HepG2 (cell line): ENCODE measurements around the gene IFT22. TPM values are rescaled to one million over a fixed set of nuclear protein-coding genes. Genes with fewer than 3 reads are reported as not detected.
A peak's percentile ranks its signal among the peaks of the same experiment; 100 is the strongest.

Experiments
- ATAC-seq: fragments of 200-7000 bp; cut with Tn5 transposase; 3 replicates; pipeline ENCODE4 v1.9.1; 2020; ENCODE audit warnings: mild to moderate bottlenecking, moderate library complexity
- BruUV-seq: library from RNA; stranded (reverse); fragments of 400-500 nt; replicated peaks from 2 replicates; lab custom pipeline; 2021; lab: Mats Ljungman, UMichigan
- CTCF ChIA-PET: fragments of 300-600 bp; formaldehyde crosslinking; extraction: SDS; loops from one replicate; lab custom pipeline; 2021; ENCODE audit warnings: low total read pairs, inconsistent platforms, low intra/inter-chr PET ratio; lab: Yijun Ruan, JAX
- POLR2A ChIA-PET: fragments of 350-600 bp; sonication (Branson Sonifier 250); formaldehyde crosslinking; loops from one replicate; lab custom pipeline; 2020; ENCODE audit warnings: antibody characterized with exemption, inconsistent platforms; lab: Yijun Ruan, JAX
- DNase-seq: peaks from one replicate; pipeline ENCODE4 v3.0.0-alpha.2; 2015; ENCODE audit warnings: low spot score
- FAIRE-seq: peaks from 3 replicates; lab custom pipeline; 2011; peaks lifted over from hg19 to GRCh38; lab: Jason Lieb, UNC
- H2AFZ ChIP-seq: one replicate; pipeline ENCODE4 v1.6.1; 2011; ENCODE audit warnings: low read length, inconsistent platforms
- H3K27ac ChIP-seq: fragments of 300-600 bp; 3 replicates; pipeline ENCODE4 v1.8.0; 2011; ENCODE audit warnings: mixed run types, mild to moderate bottlenecking, mixed read lengths, low read length, inconsistent platforms; ENCODE audit not compliant: insufficient read depth; ENCODE audit errors: extremely low read length
- H3K27me3 ChIP-seq, 2 experiments: fragments of 200-600 bp in 1 of 2; 2 replicates in 1 of 2; 3 replicates in 1 of 2; pipeline versions ENCODE4 v1.6.0 to v1.8.0; 2011; ENCODE audit warnings: low read length in 2 of 2, mild to moderate bottlenecking in 2 of 2, moderate library complexity in 2 of 2, inconsistent platforms in 1 of 2; ENCODE audit not compliant: insufficient read depth in 2 of 2, control insufficient read depth in 1 of 2
- H3K36me3 ChIP-seq, 2 experiments: fragments of 200-600 bp in 1 of 2; replicated peaks in 1 of 2; 2 replicates in 1 of 2; 3 replicates in 1 of 2; pipeline versions ENCODE4 v1.5.1 to v1.8.0; 2011; ENCODE audit warnings: low read length in 2 of 2, inconsistent platforms in 1 of 2; ENCODE audit not compliant: insufficient read depth in 2 of 2, control insufficient read depth in 1 of 2
- H3K4me1 ChIP-seq: 2 replicates; pipeline ENCODE4 v1.5.1; 2012; ENCODE audit warnings: low read length, inconsistent platforms; ENCODE audit not compliant: insufficient read depth
- H3K4me2 ChIP-seq: 2 replicates; pipeline ENCODE4 v1.6.0; 2011; ENCODE audit warnings: low read depth, low read length, inconsistent platforms
- H3K4me3 ChIP-seq, 3 experiments: fragments of 200-600 bp in 1 of 3; sonication (generic), shearing (Covaris generic) in 1 of 3; replicated peaks in 1 of 3; 2 replicates each; pipeline ENCODE4 v1.5.1; 2011 to 2016; ENCODE audit warnings: low read length in 3 of 3, inconsistent platforms in 2 of 3, low read depth in 2 of 3, mild to moderate bottlenecking in 2 of 3, control low read depth in 1 of 3, mixed read lengths in 1 of 3; ENCODE audit not compliant: insufficient read depth in 1 of 3
- H3K79me2 ChIP-seq: one replicate; pipeline ENCODE4 v1.6.1; 2011; ENCODE audit warnings: low read length, inconsistent platforms; ENCODE audit not compliant: insufficient read depth
- H3K9ac ChIP-seq: 2 replicates; pipeline ENCODE4 v1.6.0; 2011; ENCODE audit warnings: mild to moderate bottlenecking, low read depth, low read length, inconsistent platforms; ENCODE audit not compliant: insufficient read depth
- H3K9me3 ChIP-seq: 2 replicates; pipeline ENCODE4 v1.5.1; 2012; ENCODE audit warnings: mild to moderate bottlenecking, low read length
- H4K20me1 ChIP-seq: 2 replicates; pipeline ENCODE4 v1.6.0; 2011; ENCODE audit warnings: inconsistent platforms, mild to moderate bottlenecking, low read length, moderate library complexity; ENCODE audit not compliant: insufficient read depth
- BORCS8-MEF2B ChIP-seq: sonication (generic); formaldehyde crosslinking; IDR thresholded peaks from 2 replicates; pipeline ENCODE4 v1.8.0; 2022; ENCODE audit warnings: mild to moderate bottlenecking, missing genetic modification reagents
- CC2D1A ChIP-seq: sonication (generic); formaldehyde crosslinking; IDR thresholded peaks from 2 replicates; pipeline ENCODE4 v1.8.1; 2023; ENCODE audit warnings: mild to moderate bottlenecking, missing genetic modification reagents
- HNRNPUL1 ChIP-seq: fragments of 200-400 bp; formaldehyde crosslinking; IDR thresholded peaks from 2 replicates; pipeline ENCODE4 v1.6.1; 2017; ENCODE audit warnings: low read depth, mild to moderate bottlenecking, low read length, moderate library complexity
- LBX2 ChIP-seq: sonication (generic); formaldehyde crosslinking; IDR thresholded peaks from 2 replicates; pipeline ENCODE4 v1.5.0; 2020; ENCODE audit warnings: missing genetic modification reagents, mild to moderate bottlenecking, borderline replicate concordance
- NFYB ChIP-seq: sonication (generic); formaldehyde crosslinking; IDR thresholded peaks from 2 replicates; pipeline ENCODE4 v1.4.0; 2020; ENCODE audit warnings: missing genetic modification reagents
- SKI ChIP-seq: fragments of 450-650 bp; IDR thresholded peaks from one replicate; pipeline ENCODE4 v1.6.1; 2018; ENCODE audit warnings: mild to moderate bottlenecking; ENCODE audit not compliant: partially characterized antibody
- TP53 ChIP-seq: sonication (generic); formaldehyde crosslinking; conservative IDR thresholded peaks from 2 replicates; pipeline ENCODE4 v1.4.0; 2020; ENCODE audit warnings: missing genetic modification reagents
- TRIM24 ChIP-seq: sonication (generic); formaldehyde crosslinking; IDR thresholded peaks from 2 replicates; pipeline ENCODE4 v1.8.0; 2022; ENCODE audit warnings: mild to moderate bottlenecking, missing genetic modification reagents
- ZKSCAN8 ChIP-seq: IDR thresholded peaks from 2 replicates; pipeline ENCODE4 v1.6.1; 2016; ENCODE audit warnings: borderline replicate concordance, missing genetic modification reagents, missing compliant biosample characterization
- ZNF10 ChIP-seq: sonication (generic); formaldehyde crosslinking; IDR thresholded peaks from 2 replicates; pipeline ENCODE4 v1.4.0; 2020; ENCODE audit warnings: mild to moderate bottlenecking, low read depth, missing genetic modification reagents, borderline replicate concordance
- ZNF333 ChIP-seq: sonication (generic); formaldehyde crosslinking; IDR thresholded peaks from 2 replicates; pipeline ENCODE4 v1.4.0; 2020; ENCODE audit warnings: mild to moderate bottlenecking, missing genetic modification reagents, borderline replicate concordance
- ZNF564 ChIP-seq: sonication (generic); formaldehyde crosslinking; IDR thresholded peaks from 2 replicates; pipeline ENCODE4 v1.8.1; 2023; ENCODE audit warnings: mild to moderate bottlenecking, missing genetic modification reagents
- ZNF83 ChIP-seq: sonication (generic); formaldehyde crosslinking; IDR thresholded peaks from 2 replicates; pipeline ENCODE4 v1.4.0; 2020; ENCODE audit warnings: missing genetic modification reagents, mild to moderate bottlenecking, borderline replicate concordance
- ZSCAN22 ChIP-seq: sonication (generic); formaldehyde crosslinking; IDR thresholded peaks from 2 replicates; pipeline ENCODE4 v1.4.0; 2020; ENCODE audit warnings: mild to moderate bottlenecking, missing genetic modification reagents
- WGBS: methylation state at CpG from one replicate; pipeline ENCODE4 v1.1.6; 2017; ENCODE audit warnings: low lambda C conversion rate; 5-methylcytosine and 5-hydroxymethylcytosine counted together
- in situ Hi-C: cut with HindIII; loops from 2 replicates; pipeline ENCODE4 v1.10.0; 2017; ENCODE audit warnings: low pct_unique_long_range_greater_than_20kb; ENCODE audit not compliant: extremely low pct_ligation_motif_present
- intact Hi-C: fragments of 100-400 bp; cut with micrococcal nuclease; formaldehyde crosslinking; loops from one replicate; pipeline ENCODE4 v1.10.0; 2022; ENCODE audit not compliant: unreplicated experiment
- polyA plus RNA-seq, 8 experiments: library from polyadenylated mRNA; depleted of rRNA in 3 of 8; stranded (reverse) in 7 of 8; unstranded in 1 of 8; fragments of >200 nt; fragmentation: Illumina TruSeq in 4 of 8; extraction: Trizol in 4 of 8; gene quantifications; 2 replicates each; pipeline versions ENCODE4 v1.2.1 to v1.2.3, GENCODE V29; 2011 to 2016; ENCODE audit warnings: low read depth in 4 of 8, missing spikeins in 1 of 8, mixed read lengths in 1 of 8; ENCODE audit not compliant: insufficient read depth in 1 of 8
- total RNA-seq, 5 experiments: library from RNA; depleted of rRNA; stranded (reverse); fragments of >200 nt; fragmentation: Illumina TruSeq; extraction: Trizol; gene quantifications; 2 replicates each; pipeline ENCODE4 v1.2.3, GENCODE V29; 2016; ENCODE audit warnings: low read depth in 1 of 5
- TF ChIP-seq, protein P1 (sequence below): sonication (generic); formaldehyde crosslinking; IDR thresholded peaks from 2 replicates; pipeline ENCODE4 v1.4.0; 2020; ENCODE audit warnings: missing genetic modification reagents, low read depth, mild to moderate bottlenecking, borderline replicate concordance
- TF ChIP-seq, protein P2 (sequence below): IDR thresholded peaks from 2 replicates; pipeline ENCODE4 v1.6.1; 2016; ENCODE audit warnings: low read depth, control low read depth

Gene IFT22
- total and polyA plus RNA-seq, 2 of the 13 experiments (the other 11 are each of a cell fraction or from before 2014, with no cell fraction given), result 8.9 to 14.5 TPM

- H3K79me2 ChIP-seq, result no peaks in the 10 kb centered on the region
- peak overlapping the region; percentile 66 for H3K27ac ChIP-seq
- no TSS peak for BruUV-seq
- WGBS, result 2% methylated on average over 23 of the region's 46 CpGs
- ChIA-PET CTCF (interaction anchor here (1.5 to 2.2 kb wide), 3 partner anchors 48 to 144 kb away, joined by 10 to 20 read pairs (median 12); no protein-coding TSS in a partner anchor), POLR2A (interaction anchor here (0.9 kb wide), 1 partner anchor 54 kb away, joined by 3 read pairs; no protein-coding TSS in a partner anchor)
- DNase-seq (no peak), FAIRE-seq (no peak), ATAC-seq (peak; percentile 27)
- H3K4me3 ChIP-seq, result peak overlapping the region; percentile 60 to 84 (median 75); a peak in 5 of 6 replicates
- peak overlapping the region; percentile 78 for H3K9ac ChIP-seq
- no peak overlapping the region for H2AFZ ChIP-seq
- no peaks in the 10 kb centered on the region for H4K20me1 ChIP-seq
- peak overlapping the region; percentile 87 for H3K4me2 ChIP-seq
- no peaks in the 10 kb centered on the region for H3K36me3 ChIP-seq
- TF ChIP-seq TRIM24 (CRISPR knock-in tag), result no peak
- no peak for TF ChIP-seq CC2D1A
- no peak for TF ChIP-seq LBX2
- TF ChIP-seq ZSCAN22 (CRISPR knock-in tag), result no peak
- no peak for TF ChIP-seq ZNF83 (CRISPR knock-in tag)
- no peak for TF ChIP-seq ZNF333 (CRISPR knock-in tag)
- no peak for TF ChIP-seq HNRNPUL1
- no peak for TF ChIP-seq TP53 (CRISPR knock-in tag)
- TF ChIP-seq ZNF10, result no peak
- TF ChIP-seq ZKSCAN8 (CRISPR knock-in tag), result no peak
- TF ChIP-seq SKI, result no peak
- no peak for TF ChIP-seq NFYB (CRISPR knock-in tag)
- no peak for TF ChIP-seq BORCS8-MEF2B (CRISPR knock-in tag)
- TF ChIP-seq, protein P1, sequence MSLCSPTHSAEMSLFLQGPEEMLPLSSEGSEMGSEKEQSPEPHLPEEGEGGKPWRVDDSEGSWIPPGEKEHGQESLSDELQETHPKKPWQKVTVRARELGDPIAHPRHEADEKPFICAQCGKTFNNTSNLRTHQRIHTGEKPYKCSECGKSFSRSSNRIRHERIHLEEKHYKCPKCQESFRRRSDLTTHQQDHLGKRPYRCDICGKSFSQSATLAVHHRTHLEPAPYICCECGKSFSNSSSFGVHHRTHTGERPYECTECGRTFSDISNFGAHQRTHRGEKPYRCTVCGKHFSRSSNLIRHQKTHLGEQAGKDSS (CRISPR knock-in tag), result no peak
- TF ChIP-seq ZNF564, result no peak
- TF ChIP-seq, protein P2, sequence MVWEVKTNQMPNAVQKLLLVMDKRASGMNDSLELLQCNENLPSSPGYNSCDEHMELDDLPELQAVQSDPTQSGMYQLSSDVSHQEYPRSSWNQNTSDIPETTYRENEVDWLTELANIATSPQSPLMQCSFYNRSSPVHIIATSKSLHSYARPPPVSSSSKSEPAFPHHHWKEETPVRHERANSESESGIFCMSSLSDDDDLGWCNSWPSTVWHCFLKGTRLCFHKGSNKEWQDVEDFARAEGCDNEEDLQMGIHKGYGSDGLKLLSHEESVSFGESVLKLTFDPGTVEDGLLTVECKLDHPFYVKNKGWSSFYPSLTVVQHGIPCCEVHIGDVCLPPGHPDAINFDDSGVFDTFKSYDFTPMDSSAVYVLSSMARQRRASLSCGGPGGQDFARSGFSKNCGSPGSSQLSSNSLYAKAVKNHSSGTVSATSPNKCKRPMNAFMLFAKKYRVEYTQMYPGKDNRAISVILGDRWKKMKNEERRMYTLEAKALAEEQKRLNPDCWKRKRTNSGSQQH (CRISPR knock-in tag), result no peak
- TF ChIP-seq, all 625 proteins: peak for 0
- in situ Hi-C loops (no loop called here), intact Hi-C loops (no loop called here)
- Histone ChIP-seq H3K4me1 (peaks cover 23% of the 10 kb centered on the region), H3K9me3 (no peaks in the 10 kb centered on the region), H3K27me3 (peaks cover 1 to 5% of the 10 kb centered on the region in 2 experiments; a peak in 3 of 5 replicates)
Measured at GRCh38 chr7:101363196-101363733, 41.7 kb upstream of the IFT22 start.
